Cerebellar cortex (tissue), 1 donor: ENCODE data around the gene CREG2.
"Not testable (repeated sequence)": the region's sequence is repeated elsewhere in the genome, so short reads cannot be mapped to it uniquely, and the experiment has no call there.

ENCODE experiments used
- DNase-seq: peaks from one replicate; pipeline ENCODE4 v3.0.0-alpha.2; 2015; ENCODE audit warnings: low spot score

Gene CREG2

GRCh38 chr2:101371636-101372035 is 15.7 kb downstream of the CREG2 start:
- DNase-seq = no peak

GRCh38 chr2:101369100-101369499 is 18.2 kb downstream of the CREG2 start:
- DNase-seq = no peak

DNA sequence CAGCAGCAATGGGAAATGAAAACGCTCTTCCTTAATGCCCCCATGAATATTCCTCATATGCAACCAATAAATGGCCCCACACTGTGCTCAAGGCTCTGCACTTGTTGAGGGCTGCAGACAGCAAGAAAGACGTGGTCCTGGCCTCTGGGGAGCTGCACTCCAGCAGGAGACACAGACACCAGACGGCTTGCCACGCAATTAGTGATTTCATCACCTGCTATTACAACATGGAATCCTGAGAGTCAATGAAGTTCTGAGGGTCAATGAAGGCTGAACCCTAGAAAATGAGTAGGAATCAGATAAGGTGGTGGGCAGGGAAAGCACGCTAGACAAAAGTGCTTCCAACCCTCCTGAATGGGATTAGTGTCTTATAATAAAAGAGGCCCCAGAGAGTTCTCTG is 18.9 kb downstream of the CREG2 start:
- DNase-seq = no peak

- DNase-seq = no peak
Measured at GRCh38 chr2:101367508-101367907, 19.8 kb downstream of the CREG2 start.

DNA sequence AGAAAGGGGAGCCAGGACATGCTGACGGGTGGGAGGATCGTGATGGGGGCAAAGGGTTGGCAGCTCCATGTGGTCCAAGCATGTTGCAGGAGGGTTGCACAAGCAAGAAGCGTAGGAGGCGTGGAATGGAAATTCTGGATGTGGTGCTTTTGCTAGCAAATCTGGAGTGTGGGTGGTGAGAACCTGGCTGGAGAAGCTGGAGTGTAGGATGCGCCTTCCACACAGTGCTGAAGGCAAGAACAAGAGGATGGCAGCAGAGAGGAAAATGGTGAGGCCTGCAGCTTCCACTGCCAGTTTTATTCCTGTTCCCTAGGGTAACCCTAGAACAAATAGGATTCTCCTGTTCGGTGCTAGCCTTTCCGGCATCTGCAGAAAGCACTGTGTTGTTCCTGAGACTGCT is 22.4 kb downstream of the CREG2 start:
- DNase-seq = no peak

DNA sequence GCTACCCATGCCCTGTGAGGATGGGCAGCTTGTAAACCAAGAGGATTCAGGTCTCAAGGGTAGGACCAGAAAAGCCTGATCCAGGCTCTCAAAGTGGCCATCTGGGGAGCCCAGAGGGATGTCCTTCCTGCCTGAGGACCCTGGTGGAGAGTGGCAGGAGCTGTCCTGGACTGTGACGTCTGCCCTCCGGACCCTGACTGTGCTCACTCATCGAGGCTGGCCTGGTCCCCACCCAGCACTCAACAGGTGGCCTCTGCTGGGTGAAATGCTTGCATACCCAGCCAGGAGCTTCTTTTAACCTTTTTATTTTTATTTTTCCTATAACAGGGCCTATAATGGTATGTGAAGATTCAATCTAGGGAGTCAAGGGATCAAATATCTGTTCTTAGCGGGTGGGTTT is 24.5 kb downstream of the CREG2 start:
- DNase-seq = no peak

- DNase-seq = no peak
Measured at GRCh38 chr2:101362316-101362715, 25.0 kb downstream of the CREG2 start.

DNA sequence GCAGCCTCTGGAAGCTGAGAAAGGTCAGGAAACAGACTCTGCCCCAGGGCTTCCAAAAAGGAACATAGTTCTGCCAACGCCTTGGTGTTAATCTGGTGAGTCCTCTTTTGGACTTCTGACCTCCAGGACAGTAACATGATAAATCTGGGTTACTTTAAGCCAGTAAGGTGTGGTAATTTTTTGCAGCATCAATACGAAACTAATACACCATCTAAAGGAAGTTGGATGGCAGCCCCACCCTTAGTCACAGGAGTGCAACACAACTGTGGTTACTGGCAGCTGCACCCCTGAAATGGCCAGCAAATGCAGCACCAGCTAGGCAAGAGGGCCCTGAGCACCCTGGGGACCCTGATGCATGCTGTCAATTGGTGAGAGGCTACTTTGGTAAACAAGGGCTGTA is 25.8 kb downstream of the CREG2 start:
- no peak for DNase-seq

- DNase-seq = no peak
Measured at GRCh38 chr2:101361121-101361520, 26.2 kb downstream of the CREG2 start.

- DNase-seq = no peak
Measured at GRCh38 chr2:101360232-101360631, 27.1 kb downstream of the CREG2 start.

DNA sequence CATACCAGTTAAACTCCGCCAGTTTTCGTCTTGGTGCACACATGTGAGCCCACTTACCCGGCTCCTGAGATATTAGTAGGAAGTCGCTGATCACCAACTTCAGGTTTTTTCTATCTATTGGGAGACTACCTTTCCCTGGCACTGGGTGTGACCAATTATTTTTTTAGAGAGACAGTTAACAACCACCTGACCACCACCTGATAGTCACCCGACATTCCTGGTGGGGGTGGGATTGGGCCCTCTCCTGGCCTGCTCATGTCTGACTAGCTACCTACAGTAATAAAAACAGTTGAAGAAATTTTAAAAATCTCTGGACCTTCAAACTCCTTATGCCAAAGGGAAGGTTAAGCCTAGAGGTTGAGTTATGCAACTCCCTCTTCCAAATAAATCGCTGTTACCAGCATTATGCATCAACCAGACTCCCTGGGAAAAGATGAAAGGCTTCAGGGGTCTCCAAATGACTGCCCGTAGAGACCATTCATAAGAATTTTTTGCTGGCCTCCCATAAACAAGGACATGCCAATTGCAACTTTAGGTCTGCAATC is 27.8 kb downstream of the CREG2 start:
- no peak for DNase-seq

DNA sequence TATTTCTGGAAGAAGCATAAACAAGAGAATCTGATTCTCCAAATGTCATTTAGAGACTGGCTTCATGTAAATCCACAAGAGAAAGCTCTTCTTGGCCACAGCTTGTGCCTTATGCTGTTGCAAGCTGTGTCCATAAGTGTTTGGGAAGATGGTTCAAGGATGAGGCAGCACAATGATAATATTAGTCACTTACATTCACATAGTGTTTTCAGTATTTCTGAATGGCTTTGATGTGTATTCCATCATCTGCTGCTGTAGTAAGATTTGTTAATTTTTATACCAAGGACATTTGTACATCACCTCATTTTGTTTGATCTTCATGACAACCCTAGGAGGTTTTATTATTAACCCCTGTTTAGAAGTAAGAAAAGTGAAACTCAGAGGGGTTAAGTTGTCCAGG is 29.9 kb downstream of the CREG2 start:
- no peak for DNase-seq

- no peak for DNase-seq
Measured at GRCh38 chr2:101356521-101356920, 30.8 kb downstream of the CREG2 start.

DNA sequence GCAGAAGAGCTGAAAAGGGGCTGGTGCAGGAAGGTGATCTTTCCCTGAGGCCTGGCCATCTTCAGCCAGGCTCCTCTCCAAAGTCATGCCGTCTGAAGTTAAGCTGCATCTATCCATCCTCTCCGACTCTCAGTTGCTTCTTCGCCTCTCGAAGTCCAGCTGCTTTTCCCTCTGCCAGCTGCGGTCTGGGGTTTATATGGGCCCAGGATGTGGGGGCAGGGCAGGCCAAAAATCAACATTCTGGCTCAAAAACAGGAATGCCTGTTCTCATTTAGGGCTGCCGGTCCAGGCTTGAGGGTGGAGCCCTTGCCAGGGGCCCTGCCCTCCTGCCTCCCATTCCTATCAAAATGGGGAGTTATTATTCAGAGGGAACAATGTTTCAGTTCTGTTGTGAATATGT is 31.2 kb downstream of the CREG2 start:
- no peak for DNase-seq

- no peak for DNase-seq
Measured at GRCh38 chr2:101355401-101356054, 31.8 kb downstream of the CREG2 start.

- no peak for DNase-seq
Measured at GRCh38 chr2:101354420-101355311, 32.6 kb downstream of the CREG2 start.

DNA sequence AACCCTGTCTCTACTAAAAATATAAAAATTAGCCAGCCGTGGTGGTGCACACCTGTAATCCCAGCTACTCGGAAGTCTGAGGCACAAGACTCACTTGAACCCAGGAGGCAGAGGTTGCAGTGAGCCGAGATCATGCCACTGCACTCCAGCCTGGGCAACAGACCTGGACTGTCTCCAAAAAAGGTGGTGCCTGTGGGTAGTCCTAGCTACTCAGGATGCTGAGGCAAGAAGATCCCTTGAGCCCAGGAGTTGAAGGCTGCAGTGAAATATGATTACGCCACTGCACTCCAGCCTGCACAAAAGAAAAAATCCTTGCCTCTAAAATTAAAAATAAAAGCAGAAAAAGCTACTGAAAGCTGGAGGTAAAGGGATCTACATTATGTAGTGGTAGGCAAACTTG is 34.7 kb downstream of the CREG2 start:
- not testable (repeated sequence) for DNase-seq

DNA sequence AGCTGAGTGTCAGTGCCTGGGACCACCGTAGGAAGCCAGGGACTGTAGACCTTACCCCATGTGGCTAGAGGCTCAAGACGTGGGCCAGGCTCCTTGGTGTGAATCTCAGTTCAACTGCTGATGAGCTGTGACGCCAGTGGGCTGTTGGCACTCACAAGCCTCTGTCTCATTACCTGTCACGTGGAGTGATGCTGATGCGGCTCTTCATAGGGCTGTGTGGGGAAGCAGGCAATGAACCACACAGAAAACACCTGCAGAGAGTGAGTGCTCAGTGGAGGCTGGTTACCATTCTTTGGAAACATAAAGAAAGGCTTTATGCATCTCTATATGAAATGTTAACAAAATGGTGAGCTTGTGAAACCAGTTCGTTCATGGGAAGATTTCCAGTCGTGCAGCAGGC is 36.1 kb downstream of the CREG2 start:
- DNase-seq = no peak

DNA sequence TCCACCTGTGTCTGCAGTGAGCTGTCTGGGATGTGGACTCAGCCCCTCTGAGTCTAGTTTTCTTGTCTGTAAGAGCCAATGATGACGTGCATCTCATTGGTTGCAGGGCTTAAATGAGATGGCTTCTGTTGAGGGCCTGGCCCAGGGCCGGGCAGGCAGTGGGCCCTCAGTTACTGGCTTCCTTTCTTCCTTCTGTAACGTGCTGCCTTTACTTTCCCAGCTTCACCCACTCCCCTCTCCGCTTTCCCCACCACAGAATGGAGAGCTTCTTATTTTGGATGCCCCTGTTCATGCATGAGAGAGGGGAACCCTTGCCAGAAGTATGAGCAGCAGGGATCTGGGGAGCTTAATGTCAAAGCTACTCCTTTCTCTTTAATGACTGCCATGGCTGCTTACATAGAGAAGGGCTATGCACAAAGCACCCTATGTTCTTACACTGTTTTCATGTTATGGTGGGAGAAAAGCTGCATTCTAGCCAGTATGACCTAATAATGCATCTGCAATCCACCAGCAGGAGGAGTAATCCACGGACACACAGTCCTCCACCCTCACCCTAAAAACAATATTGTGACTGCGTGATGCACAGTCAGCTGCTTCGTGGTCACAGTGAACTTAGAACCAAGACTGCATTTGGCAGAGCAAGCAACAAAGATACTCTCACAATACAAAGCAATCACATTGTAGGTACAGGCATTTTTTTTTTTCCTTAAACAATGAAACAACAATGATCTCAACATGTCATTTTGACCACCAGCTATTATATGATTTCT is 37.2 kb downstream of the CREG2 start:
- no peak for DNase-seq

DNA sequence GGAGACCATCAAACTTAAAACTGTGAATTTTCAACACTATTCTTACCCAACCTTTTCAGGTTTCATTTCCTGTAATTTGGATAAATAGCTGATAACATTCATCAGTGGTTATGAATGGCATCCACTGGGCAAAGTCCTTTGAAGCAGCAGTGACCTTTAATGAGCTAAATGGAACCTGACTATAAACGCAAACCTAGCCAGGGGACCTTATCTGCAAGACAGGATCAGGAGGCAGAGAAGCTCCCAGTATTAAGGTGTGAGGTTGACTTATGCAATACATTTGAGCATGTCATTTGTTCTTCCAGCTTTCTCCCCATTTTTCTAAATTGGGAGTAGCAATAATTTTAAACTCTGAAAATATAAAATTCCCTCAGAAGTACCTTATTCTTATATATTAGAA is 38.4 kb downstream of the CREG2 start:
- DNase-seq = no peak

DNA sequence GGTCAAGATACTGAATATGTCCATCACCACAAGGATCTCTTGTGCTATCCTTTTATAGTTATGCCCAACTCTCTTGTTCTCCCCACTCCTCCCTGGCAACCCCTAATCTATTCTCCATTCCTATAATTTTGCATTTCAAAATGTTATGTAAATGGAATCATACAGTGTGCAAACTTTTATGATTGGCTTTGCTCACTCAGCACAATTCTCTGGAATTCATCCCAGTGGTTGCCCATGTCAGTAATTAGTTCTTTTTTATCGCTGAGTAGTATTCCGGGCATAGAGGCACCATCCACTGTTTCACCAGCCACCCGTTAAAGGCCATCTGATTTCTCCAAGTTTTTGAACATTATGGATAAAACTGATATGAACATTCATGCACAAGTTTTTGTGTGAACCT is 40.4 kb downstream of the CREG2 start:
- DNase-seq = no peak

- no peak for DNase-seq
Measured at GRCh38 chr2:101344137-101344536, 43.2 kb downstream of the CREG2 start.

- no peak for DNase-seq
Measured at GRCh38 chr2:101342625-101343008, 44.7 kb downstream of the CREG2 start.
